ENCODE measurements around the gene PIK3C3.
"Not testable (repeated sequence)": the region's sequence is repeated elsewhere in the genome, so short reads cannot be mapped to it uniquely, and the experiment has no call there.

Gene PIK3C3

GRCh38 chr18:42106784-42107183 is 151.8 kb downstream of the PIK3C3 start:
- DNase-seq: no peak
- Histone ChIP-seq H3K4ac (ENCODE audit: low read depth in 1 of 2, low read length in 2 of 2) (no peak overlapping the region), H4K8ac (ENCODE audit: low read length) (no peak overlapping the region), H3K36me3 (ENCODE audit: control insufficient read depth in 1 of 2, insufficient read depth in 2 of 2, low read depth in 1 of 2, low read length in 2 of 2) (no peaks in the 10 kb centered on the region), H3K14ac (ENCODE audit: low read length in 2 of 2) (no peak overlapping the region), H3K27me3 (ENCODE audit: control insufficient read depth in 1 of 2, insufficient read depth in 1 of 2, low read length in 2 of 2) (no peaks in the 10 kb centered on the region), H2BK5ac (ENCODE audit: low read depth, low read length, poor library complexity, severe bottlenecking) (no peak overlapping the region), H2AFZ (ENCODE audit: low read depth, low read length) (no peak overlapping the region), H2BK15ac (ENCODE audit: low read depth, poor library complexity, severe bottlenecking) (no peak overlapping the region), H3K79me1 (replicated peaks; ENCODE audit: low read length, poor library complexity, severe bottlenecking) (no peaks in the 10 kb centered on the region), H2AK5ac (ENCODE audit: low read length, severe bottlenecking) (no peak overlapping the region), H3K4me3 (ENCODE audit: insufficient read depth in 1 of 2, low read depth in 1 of 2, low read length in 2 of 2) (no peak overlapping the region), H3K9ac (ENCODE audit: low read length) (no peak overlapping the region), H2BK120ac (ENCODE audit: low read depth, low read length) (no peak overlapping the region), H3K4me2 (ENCODE audit: low read length, poor library complexity, severe bottlenecking) (no peak overlapping the region), H3K18ac (ENCODE audit: low read depth in 1 of 2, low read length in 2 of 2) (no peak overlapping the region), H2BK12ac (ENCODE audit: low read length in 2 of 2) (no peak overlapping the region), H3K27ac (ENCODE audit: low read length, poor library complexity, severe bottlenecking) (no peak overlapping the region), H3K4me1 (ENCODE audit: control insufficient read depth, insufficient read depth, low read depth, low read length) (no peaks in the 10 kb centered on the region), H3K9me3 (ENCODE audit: control insufficient read depth, low read length) (no peaks in the 10 kb centered on the region), H4K91ac (ENCODE audit: low read length) (no peak overlapping the region), H3K23ac (ENCODE audit: low read length in 2 of 2) (no peak overlapping the region)
- 81% methylated on average over 2 of the region's 2 CpGs for WGBS

- Histone ChIP-seq H3K36me3 (ENCODE audit: control insufficient read depth in 1 of 2, insufficient read depth in 2 of 2, low read depth in 1 of 2, low read length in 2 of 2) (no peaks in the 10 kb centered on the region), H3K4me3 (ENCODE audit: insufficient read depth in 1 of 2, low read depth in 1 of 2, low read length in 2 of 2) (no peak overlapping the region), H3K4me2 (ENCODE audit: low read length, poor library complexity, severe bottlenecking) (no peak overlapping the region), H3K9me3 (ENCODE audit: control insufficient read depth, low read length) (no peaks in the 10 kb centered on the region), H4K8ac (ENCODE audit: low read length) (no peak overlapping the region), H4K91ac (ENCODE audit: low read length) (no peak overlapping the region), H3K27me3 (ENCODE audit: control insufficient read depth in 1 of 2, insufficient read depth in 1 of 2, low read length in 2 of 2) (no peaks in the 10 kb centered on the region), H3K18ac (ENCODE audit: low read depth in 1 of 2, low read length in 2 of 2) (no peak overlapping the region), H2AFZ (ENCODE audit: low read depth, low read length) (no peak overlapping the region), H3K79me1 (replicated peaks; ENCODE audit: low read length, poor library complexity, severe bottlenecking) (no peaks in the 10 kb centered on the region), H2AK5ac (ENCODE audit: low read length, severe bottlenecking) (no peak overlapping the region), H2BK12ac (ENCODE audit: low read length in 2 of 2) (no peak overlapping the region), H2BK15ac (ENCODE audit: low read depth, poor library complexity, severe bottlenecking) (no peak overlapping the region), H3K14ac (ENCODE audit: low read length in 2 of 2) (no peak overlapping the region), H3K23ac (ENCODE audit: low read length in 2 of 2) (no peak overlapping the region), H2BK5ac (ENCODE audit: low read depth, low read length, poor library complexity, severe bottlenecking) (no peak overlapping the region), H3K4me1 (ENCODE audit: control insufficient read depth, insufficient read depth, low read depth, low read length) (no peaks in the 10 kb centered on the region), H3K4ac (ENCODE audit: low read depth in 1 of 2, low read length in 2 of 2) (no peak overlapping the region), H3K27ac (ENCODE audit: low read length, poor library complexity, severe bottlenecking) (no peak overlapping the region), H3K9ac (ENCODE audit: low read length) (no peak overlapping the region), H2BK120ac (ENCODE audit: low read depth, low read length) (no peak overlapping the region)
- DNase-seq: no peak
- WGBS: 87% methylated on average over 4 of the region's 4 CpGs
Observed at GRCh38 chr18:42107287-42107686, 152.3 kb downstream of the PIK3C3 start.

- H2AFZ ChIP-seq (ENCODE audit: low read depth, low read length): no peak overlapping the region
- no peak overlapping the region for H2BK12ac ChIP-seq (ENCODE audit: low read length in 2 of 2)
- H3K4me2 ChIP-seq (ENCODE audit: low read length, poor library complexity, severe bottlenecking): no peak overlapping the region
- no peak overlapping the region for H3K4ac ChIP-seq (ENCODE audit: low read depth in 1 of 2, low read length in 2 of 2)
- DNase-seq: no peak
- H3K27ac ChIP-seq (ENCODE audit: low read length, poor library complexity, severe bottlenecking): no peak overlapping the region
- no peaks in the 10 kb centered on the region for H3K79me1 ChIP-seq (replicated peaks; ENCODE audit: low read length, poor library complexity, severe bottlenecking)
- H3K9me3 ChIP-seq (ENCODE audit: control insufficient read depth, low read length): no peaks in the 10 kb centered on the region
- H3K18ac ChIP-seq (ENCODE audit: low read depth in 1 of 2, low read length in 2 of 2): no peak overlapping the region
- H3K4me3 ChIP-seq (ENCODE audit: insufficient read depth in 1 of 2, low read depth in 1 of 2, low read length in 2 of 2): no peak overlapping the region
- H3K23ac ChIP-seq (ENCODE audit: low read length in 2 of 2): no peak overlapping the region
- no peak overlapping the region for H2BK15ac ChIP-seq (ENCODE audit: low read depth, poor library complexity, severe bottlenecking)
- H2AK5ac ChIP-seq (ENCODE audit: low read length, severe bottlenecking): no peak overlapping the region
- no peak overlapping the region for H2BK120ac ChIP-seq (ENCODE audit: low read depth, low read length)
- no peak overlapping the region for H3K9ac ChIP-seq (ENCODE audit: low read length)
- no peak overlapping the region for H2BK5ac ChIP-seq (ENCODE audit: low read depth, low read length, poor library complexity, severe bottlenecking)
- H4K91ac ChIP-seq (ENCODE audit: low read length): no peak overlapping the region
- no peaks in the 10 kb centered on the region for H3K4me1 ChIP-seq (ENCODE audit: control insufficient read depth, insufficient read depth, low read depth, low read length)
- no peaks in the 10 kb centered on the region for H3K27me3 ChIP-seq (ENCODE audit: control insufficient read depth in 1 of 2, insufficient read depth in 1 of 2, low read length in 2 of 2)
- no peak overlapping the region for H4K8ac ChIP-seq (ENCODE audit: low read length)
- no peaks in the 10 kb centered on the region for H3K36me3 ChIP-seq (ENCODE audit: control insufficient read depth in 1 of 2, insufficient read depth in 2 of 2, low read depth in 1 of 2, low read length in 2 of 2)
- H3K14ac ChIP-seq (ENCODE audit: low read length in 2 of 2): no peak overlapping the region
- 80% methylated on average over 9 of the region's 10 CpGs for WGBS
Observed at GRCh38 chr18:42107691-42108450, 152.8 kb downstream of the PIK3C3 start.

GRCh38 chr18:42112147-42112546 is 157.1 kb downstream of the PIK3C3 start:
- not testable (repeated sequence) for H4K8ac ChIP-seq (ENCODE audit: low read length); H3K9ac ChIP-seq (ENCODE audit: low read length); H2BK120ac ChIP-seq (ENCODE audit: low read depth, low read length); H3K4me3 ChIP-seq (ENCODE audit: insufficient read depth in 1 of 2, low read depth in 1 of 2, low read length in 2 of 2); H3K23ac ChIP-seq (ENCODE audit: low read length in 2 of 2); H3K4ac ChIP-seq (ENCODE audit: low read depth in 1 of 2, low read length in 2 of 2); H2AFZ ChIP-seq (ENCODE audit: low read depth, low read length); H3K4me1 ChIP-seq (ENCODE audit: control insufficient read depth, insufficient read depth, low read depth, low read length); H2BK12ac ChIP-seq (ENCODE audit: low read length in 2 of 2); H3K4me2 ChIP-seq (ENCODE audit: low read length, poor library complexity, severe bottlenecking); H3K14ac ChIP-seq (ENCODE audit: low read length in 2 of 2); H3K18ac ChIP-seq (ENCODE audit: low read depth in 1 of 2, low read length in 2 of 2); H3K9me3 ChIP-seq (ENCODE audit: control insufficient read depth, low read length); H3K27ac ChIP-seq (ENCODE audit: low read length, poor library complexity, severe bottlenecking); H3K36me3 ChIP-seq (ENCODE audit: control insufficient read depth in 1 of 2, insufficient read depth in 2 of 2, low read depth in 1 of 2, low read length in 2 of 2); H3K79me1 ChIP-seq (replicated peaks; ENCODE audit: low read length, poor library complexity, severe bottlenecking); H3K27me3 ChIP-seq (ENCODE audit: control insufficient read depth in 1 of 2, insufficient read depth in 1 of 2, low read length in 2 of 2); H2AK5ac ChIP-seq (ENCODE audit: low read length, severe bottlenecking); DNase-seq; H4K91ac ChIP-seq (ENCODE audit: low read length); H2BK15ac ChIP-seq (ENCODE audit: low read depth, poor library complexity, severe bottlenecking); H2BK5ac ChIP-seq (ENCODE audit: low read depth, low read length, poor library complexity, severe bottlenecking)
- 87% methylated on average over 5 of the region's 5 CpGs for WGBS

All from mesenchymal stem cell (in vitro differentiated cells and primary cell).